IPS DF 6.9 (cell line): ENCODE data around the gene TLL1.

Source experiments
- DNase-seq: peaks from one replicate; pipeline ENCODE4 v3.0.0-alpha.2; 2013; ENCODE audit warnings: low read depth, low spot score
- H3K27ac ChIP-seq: one replicate; pipeline ENCODE4 v1.5.1; 2013; ENCODE audit warnings: low read length, control low read depth
- H3K27me3 ChIP-seq: 2 replicates; pipeline ENCODE4 v1.6.1; 2013; ENCODE audit warnings: mild to moderate bottlenecking, low read length; ENCODE audit not compliant: control insufficient read depth, insufficient read depth
- H3K36me3 ChIP-seq: 2 replicates; pipeline ENCODE4 v1.6.1; 2013; ENCODE audit warnings: low read length; ENCODE audit not compliant: control insufficient read depth, insufficient read depth
- H3K4me1 ChIP-seq: 2 replicates; pipeline ENCODE4 v1.6.1; 2013; ENCODE audit warnings: low read length; ENCODE audit not compliant: control insufficient read depth, insufficient read depth
- H3K4me3 ChIP-seq: 2 replicates; pipeline ENCODE4 v1.5.1; 2013; ENCODE audit warnings: mild to moderate bottlenecking, low read length
- H3K9me3 ChIP-seq: 2 replicates; pipeline ENCODE4 v1.6.1; 2013; ENCODE audit warnings: low read length, inconsistent platforms; ENCODE audit not compliant: control insufficient read depth, insufficient read depth
- WGBS: extraction: QIAGEN DNeasy Blood & Tissue Kit; methylation state at CpG from one replicate; pipeline ENCODE4 v1.1.7; 2013; ENCODE audit warnings: mixed read lengths, missing lambda C conversion rate; ENCODE audit not compliant: insufficient read length, insufficient coverage; 5-methylcytosine and 5-hydroxymethylcytosine counted together

Gene TLL1

GRCh38 chr4:166128403-166128802, 255.4 kb downstream of the TLL1 start:
- DNase-seq: no peak
- no peak overlapping the region for H3K27ac ChIP-seq
- H3K27me3 ChIP-seq: no peaks in the 10 kb centered on the region
- H3K9me3 ChIP-seq: no peaks in the 10 kb centered on the region
- no CpG with 5 or more reads among the region's 1 CpG for WGBS
- no peak overlapping the region for H3K4me3 ChIP-seq
- no peaks in the 10 kb centered on the region for H3K4me1 ChIP-seq
- H3K36me3 ChIP-seq: no peaks in the 10 kb centered on the region

GRCh38 chr4:166134285-166134684, 261.2 kb downstream of the TLL1 start:
- Histone ChIP-seq H3K27ac (no peak overlapping the region), H3K27me3 (no peaks in the 10 kb centered on the region), H3K4me1 (no peaks in the 10 kb centered on the region), H3K36me3 (no peaks in the 10 kb centered on the region), H3K4me3 (no peak overlapping the region), H3K9me3 (no peaks in the 10 kb centered on the region)
- DNase-seq: no peak
- no CpG with 5 or more reads among the region's 6 CpGs for WGBS

- Histone ChIP-seq H3K27ac (no peak overlapping the region), H3K36me3 (no peaks in the 10 kb centered on the region), H3K9me3 (no peaks in the 10 kb centered on the region), H3K4me3 (no peak overlapping the region), H3K4me1 (no peaks in the 10 kb centered on the region), H3K27me3 (no peaks in the 10 kb centered on the region)
- DNase-seq: no peak
- WGBS: no CpG with 5 or more reads among the region's 6 CpGs
Observed at GRCh38 chr4:166140951-166141350, 267.9 kb downstream of the TLL1 start.

- no peak for DNase-seq
- Histone ChIP-seq H3K27ac (no peak overlapping the region), H3K9me3 (no peaks in the 10 kb centered on the region), H3K4me3 (no peak overlapping the region), H3K36me3 (no peaks in the 10 kb centered on the region), H3K4me1 (no peaks in the 10 kb centered on the region), H3K27me3 (no peaks in the 10 kb centered on the region)
- WGBS: no CpG with 5 or more reads among the region's 6 CpGs
Observed at GRCh38 chr4:166143227-166143626, 270.2 kb downstream of the TLL1 start.

- no CpG with 5 or more reads among the region's 4 CpGs for WGBS
- H3K4me1 ChIP-seq: no peaks in the 10 kb centered on the region
- no peaks in the 10 kb centered on the region for H3K27me3 ChIP-seq
- no peaks in the 10 kb centered on the region for H3K9me3 ChIP-seq
- no peak overlapping the region for H3K27ac ChIP-seq
- no peaks in the 10 kb centered on the region for H3K36me3 ChIP-seq
- no peak overlapping the region for H3K4me3 ChIP-seq
- DNase-seq: no peak
Observed at GRCh38 chr4:166144607-166145006, 271.6 kb downstream of the TLL1 start.

- DNase-seq: no peak
- Histone ChIP-seq H3K9me3 (no peaks in the 10 kb centered on the region), H3K36me3 (no peaks in the 10 kb centered on the region), H3K27me3 (no peaks in the 10 kb centered on the region), H3K27ac (no peak overlapping the region), H3K4me1 (no peaks in the 10 kb centered on the region), H3K4me3 (no peak overlapping the region)
- no CpG with 5 or more reads among the region's 6 CpGs for WGBS
Observed at GRCh38 chr4:166146806-166147540, 273.9 kb downstream of the TLL1 start.
